Heart left ventricle (tissue), 16 donors: Measurements from ENCODE around the gene ME1. TPM values are rescaled to one million over a fixed set of nuclear protein-coding genes. Genes with fewer than 3 reads are reported as not detected.

Experiments used
- ATAC-seq, 4 donors: fragments of 200-7000 bp; cut with Tn5 transposase; one replicate each; pipeline ENCODE4 v1.9.1; 2020 to 2022; ENCODE audit warnings: moderate library complexity in 4 of 4, mild to moderate bottlenecking in 3 of 4, moderate number of reproducible peaks in 1 of 4
- DNase-seq, 5 donors: peaks; one replicate each; pipeline ENCODE4 v3.0.0-alpha.2; 2020
- H3K27ac ChIP-seq, 12 donors: fragments of 200-600 bp; sonication (generic) in 4 of 12; one replicate each; pipeline versions ENCODE4 v1.5.0 to v1.8.0; 2016 to 2022; ENCODE audit warnings: mild to moderate bottlenecking in 2 of 12
- H3K27me3 ChIP-seq, 9 donors: fragments of 200-600 bp; sonication (generic) in 2 of 9; one replicate each; pipeline versions ENCODE4 v1.5.1 to v1.8.0; 2016 to 2022; ENCODE audit warnings: mild to moderate bottlenecking in 3 of 9
- H3K36me3 ChIP-seq, 9 donors: fragments of 200-600 bp; sonication (generic) in 2 of 9; one replicate each; pipeline versions ENCODE4 v1.5.0 to v1.8.0; 2018 to 2022; ENCODE audit warnings: mild to moderate bottlenecking in 2 of 9
- H3K4me1 ChIP-seq, 12 donors: fragments of 200-600 bp; sonication (generic) in 4 of 12; one replicate each; pipeline versions ENCODE4 v1.5.0 to v1.8.0; 2016 to 2022; ENCODE audit warnings: mild to moderate bottlenecking in 3 of 12
- H3K4me3 ChIP-seq, 12 donors: fragments of 200-600 bp; sonication (generic) in 4 of 12; one replicate each; pipeline versions ENCODE4 v1.5.0 to v1.8.0; 2017 to 2022; ENCODE audit warnings: mild to moderate bottlenecking in 9 of 12, moderate library complexity in 4 of 12
- H3K9me3 ChIP-seq, 12 donors: fragments of 200-600 bp; sonication (generic) in 4 of 12; one replicate each; pipeline versions ENCODE4 v1.5.0 to v1.8.0; 2016 to 2022; ENCODE audit warnings: mild to moderate bottlenecking in 1 of 12
- CTCF ChIP-seq, 12 donors: fragments of 200-600 bp; sonication (generic) in 4 of 12; IDR thresholded peaks; one replicate each; pipeline versions ENCODE4 v1.5.0 to v1.8.0; 2018 to 2022; ENCODE audit warnings: antibody characterized with exemption in 12 of 12, mild to moderate bottlenecking in 5 of 12
- POLR2A ChIP-seq, 2 donors: fragments of 450-650 bp; IDR thresholded peaks; one replicate each; pipeline ENCODE4 v1.6.1; 2017; ENCODE audit warnings: antibody characterized with exemption in 2 of 2, mild to moderate bottlenecking in 2 of 2, moderate library complexity in 2 of 2
- WGBS, 4 donors: extraction: QIAGEN DNeasy Blood & Tissue Kit in 2 of 4; methylation state at CpG; one replicate each; pipeline versions ENCODE4 v1.1.5 to v1.1.7; 2013 to 2018; 5-methylcytosine and 5-hydroxymethylcytosine counted together
- intact Hi-C, 10 donors: fragments of 100-400 bp; cut with DNase I; formaldehyde crosslinking; loops; one replicate each; pipeline versions ENCODE4 v1.11.1 to v1.14.2; 2022
- polyA plus RNA-seq, 2 donors: library from polyadenylated mRNA; stranded (reverse); fragments of 200-250 nt; gene quantifications; one replicate each; pipeline ENCODE4 v1.2.3, GENCODE V29; 2013
- total RNA-seq, 9 donors: library from RNA; depleted of rRNA in 2 of 9; stranded (reverse); fragments of >200 nt in 2 of 9; fragmentation: NEBNext Ultra II Directional in 3 of 9; extraction: Animal tissue kit (Norgen Biotek cat#: 25700) in 3 of 9; gene quantifications; one replicate each; pipeline versions ENCODE4 v1.1.0 to v1.2.4, GENCODE V29; 2016 to 2023
- donor health status: ischemic (EF 13 %, LVEDD 7.1; RV severe dilation, severe dysfunction).
- donor health status: healthy with polysubstance abuse.
- donor health status: DM: no; HTN: yes; CAD: no.
- donor health status: DM: no; HTN: no; CAD: no.
- donor health status: ischemic (EF 25% LVEDD 6.9; RV normal size, moderate dysfunction).
- donor health status: ischemic (EF 25% LVEDD 5.7; RV mildly dilated, moderate dysfunction).
- donor health status: healthy.
- donor health status: DM: yes; HTN: yes; CAD: no.
- donor health status: ischemic (EF 35%, LVEDD 5.7; RV mildly dilated, moderate dysfunction).
- donor health status: nonischemic (EF 11% LVEDD 7.7; RV severe dilation, severe dysfunction).
- donor health status: DM: yes; HTN: yes; CAD: no.
- donor health status: PGD.
- donor health status: ischemic (EF 29% LVEDD 5.4; RV normal size, mild dysfunction).
- donor health status: nonischemic (EF 23%, LVEDD 6.1; RV moderate dilation, normal function).

Gene ME1
- total and polyA plus RNA-seq, 11 donors: 7.0 to 28.5 (median 18.1) TPM

- Histone ChIP-seq H3K4me3 (no peak overlapping the region), H3K27ac (no peak overlapping the region), H3K36me3 (peaks cover 3 to 100% (median 98%) of the 10 kb centered on the region in 9 donors), H3K9me3 (no peaks in the 10 kb centered on the region), H3K4me1 (no peaks in the 10 kb centered on the region), H3K27me3 (no peaks in the 10 kb centered on the region)
- TF ChIP-seq POLR2A (IDR thresholded peaks at IDR 0.05) (no peak), CTCF (IDR thresholded peaks at IDR 0.05) (no peak)
- ATAC-seq (no peak), DNase-seq (no peak)
- intact Hi-C loops: loop anchor here in 1 of 10 donors (5.0 kb wide), 1 partner anchor 37 kb away; no protein-coding TSS in a partner anchor
Observed at GRCh38 chr6:83169106-83169505, 261.7 kb downstream of the ME1 start.

GRCh38 chr6:83168556-83168955 lies 262.3 kb downstream of the ME1 start:
- WGBS, 4 donors: 89 to 93% (median 91%) methylated on average over 1 of the region's 1 CpG
- no peak for TF ChIP-seq CTCF (IDR thresholded peaks at IDR 0.05)
- no peak for TF ChIP-seq POLR2A (IDR thresholded peaks at IDR 0.05)
- intact Hi-C loops: loop anchor here in 1 of 10 donors (5.0 kb wide), 1 partner anchor 36 kb away; no protein-coding TSS in a partner anchor
- H3K36me3 ChIP-seq: peaks cover 3 to 100% (median 98%) of the 10 kb centered on the region in 9 donors
- H3K4me3 ChIP-seq: no peak overlapping the region
- H3K27me3 ChIP-seq: no peaks in the 10 kb centered on the region
- no peaks in the 10 kb centered on the region for H3K4me1 ChIP-seq
- ATAC-seq (no peak), DNase-seq (no peak)
- no peaks in the 10 kb centered on the region for H3K9me3 ChIP-seq
- H3K27ac ChIP-seq: no peak overlapping the region

GRCh38 chr6:83167726-83168278 lies 263.0 kb downstream of the ME1 start:
- intact Hi-C loops: loop anchor here in 1 of 10 donors (5.0 kb wide), 1 partner anchor 36 kb away; no protein-coding TSS in a partner anchor
- H3K36me3 ChIP-seq: peaks cover 3 to 100% (median 98%) of the 10 kb centered on the region in 9 donors

More at GRCh38 chr6:83167726-83168278, 263.0 kb downstream of the ME1 start:
- TF ChIP-seq POLR2A (IDR thresholded peaks at IDR 0.05): no peak
- TF ChIP-seq CTCF (IDR thresholded peaks at IDR 0.05): no peak
- Histone ChIP-seq H3K4me1 (no peaks in the 10 kb centered on the region), H3K4me3 (no peak overlapping the region), H3K9me3 (no peaks in the 10 kb centered on the region), H3K27me3 (no peaks in the 10 kb centered on the region), H3K27ac (no peak overlapping the region)
- 87 to 89% (median 88%) methylated on average over 5 of the region's 5 CpGs for WGBS, 4 donors
- ATAC-seq (no peak), DNase-seq (no peak)

Other genes starting within 250 kb of the ME1 start
- 10 to 100 TPM in 7 of 9 donors, 1 to 10 TPM in 2; 7.3 to 25.1 (median 15.8) TPM for gene PGM3, start 237.8 kb downstream of the ME1 start, total RNA-seq
- gene PGM3, start 237.8 kb downstream of the ME1 start, polyA plus RNA-seq: 10 to 100 TPM in 1 of 2 donors, 1 to 10 TPM in 1; 3.8 to 18.7 TPM
- 1 to 10 TPM; 1.6 to 4.8 (median 3.4) TPM for gene RWDD2A, start 237.7 kb downstream of the ME1 start, total RNA-seq
- gene RWDD2A, start 237.7 kb downstream of the ME1 start, polyA plus RNA-seq: 1 to 10 TPM; 1.3 to 2.2 TPM
- gene PRSS35, start 81.5 kb upstream of the ME1 start, total RNA-seq: under 1 TPM in 4 of 9 donors, not detected in 5; 0.20 to 0.75 (median 0.49) TPM
- gene PRSS35, start 81.5 kb upstream of the ME1 start, polyA plus RNA-seq: under 1 TPM; 0.08 to 0.15 TPM